Measurements from ENCODE around the gene GRAP2. TPM values are rescaled to one million over a fixed set of nuclear protein-coding genes. Genes with fewer than 3 reads are reported as not detected.
A peak's percentile ranks its signal among the peaks of the same experiment; 100 is the strongest.
"Not testable (repeated sequence)": the region's sequence is repeated elsewhere in the genome, so short reads cannot be mapped to it uniquely, and the experiment has no call there.

GRAP2 gene
- total RNA-seq, 6 donors from 2014 or later = 3.2 to 22.0 (median 7.2) TPM

DNA sequence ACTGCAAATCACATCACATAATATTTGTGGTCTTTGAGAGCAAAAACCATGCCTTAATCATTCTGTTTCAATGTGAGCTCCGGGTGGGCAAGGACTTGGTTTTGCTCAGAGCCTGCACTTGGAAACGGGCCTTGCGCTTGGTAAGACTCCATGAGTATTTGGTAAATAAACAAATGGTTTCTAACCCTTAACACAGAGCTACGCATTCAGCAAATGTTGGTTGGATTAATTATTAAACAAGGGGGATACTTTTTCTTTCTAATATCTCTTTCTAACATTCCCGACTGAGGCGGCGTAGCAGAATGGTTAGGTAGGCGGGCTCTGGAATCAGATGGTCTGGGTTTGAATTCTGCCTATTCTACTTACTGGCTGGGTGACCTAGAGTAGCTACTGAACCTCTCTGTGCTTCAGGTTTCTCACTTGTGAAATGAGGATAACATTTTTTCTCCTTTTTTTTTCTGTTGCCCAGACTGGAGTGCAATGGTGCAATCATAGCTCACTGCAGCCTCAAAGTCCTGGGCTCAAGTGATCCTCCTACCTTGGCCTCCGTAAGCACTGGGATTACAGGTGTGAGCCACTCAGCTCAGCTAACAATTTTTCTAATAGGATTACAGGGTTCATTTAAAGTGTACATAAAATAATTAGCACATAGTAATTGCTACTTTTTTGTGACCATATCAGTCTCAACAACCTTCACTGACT is 90.4 kb downstream of the GRAP2 start:
- peaks cover 0 to 28% (median 15%) of the 10 kb centered on the region in 4 donors for H3K27me3 ChIP-seq
- 76 to 87% methylated on average over 9 of the region's 9 CpGs for WGBS, 2 donors

DNA sequence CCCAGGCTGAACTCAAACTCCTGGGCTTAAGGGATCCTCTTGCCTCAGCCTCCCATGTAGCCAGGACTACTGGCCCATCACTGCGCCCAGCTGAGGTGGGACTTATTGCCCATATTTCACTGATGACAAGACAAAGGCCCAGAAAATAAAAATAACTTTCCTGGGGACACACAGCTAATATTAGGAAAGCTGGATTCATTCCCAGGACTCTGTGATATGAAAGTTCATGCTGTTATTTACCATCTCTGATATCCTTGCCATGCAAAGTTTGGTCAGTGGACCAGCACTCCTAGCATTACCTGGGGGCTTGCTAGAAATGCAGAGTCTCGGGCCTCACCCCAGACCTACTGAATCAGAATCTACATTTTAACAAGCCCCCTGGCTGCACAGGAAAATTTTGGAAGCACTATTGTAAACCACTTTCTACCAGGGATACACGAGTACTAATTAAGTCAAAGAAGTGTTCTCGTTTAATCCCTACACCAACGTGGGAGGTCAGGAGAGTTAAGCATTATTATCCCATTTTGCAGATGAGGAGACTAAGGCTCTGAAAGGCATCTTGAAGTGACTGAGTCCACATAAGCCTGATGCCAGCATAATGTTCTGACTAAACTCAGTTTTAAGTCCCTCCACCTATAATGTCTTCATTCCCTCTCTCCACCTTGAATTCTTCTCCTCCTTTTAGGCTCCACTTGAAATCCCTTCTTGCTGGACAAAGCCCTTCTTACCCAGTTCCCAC is 91.4 kb downstream of the GRAP2 start:
- 85 to 90% methylated on average over 5 of the region's 5 CpGs for WGBS, 2 donors
- ATAC-seq (ENCODE audit: low FRiP score in 2 of 2) = no peak
- H3K27me3 ChIP-seq = peaks cover 0 to 28% (median 15%) of the 10 kb centered on the region in 4 donors

More for the DNA sequence above, 90.4 kb downstream of the GRAP2 start:
- Histone ChIP-seq H3K27ac (no peak overlapping the region), H3K9me3 (no peaks in the 10 kb centered on the region), H3K36me3 (no peaks in the 10 kb centered on the region), H3K4me3 (no peak overlapping the region), H3K4me1 (peaks cover 6 to 14% (median 10%) of the 10 kb centered on the region in 4 donors)
- TF ChIP-seq POLR2AphosphoS5 (IDR thresholded peaks at IDR 0.05) (no peak), POLR2A (IDR thresholded peaks at IDR 0.05) (no peak)
- ATAC-seq (ENCODE audit: low FRiP score in 2 of 2) (no peak), DNase-seq (no peak)

DNA sequence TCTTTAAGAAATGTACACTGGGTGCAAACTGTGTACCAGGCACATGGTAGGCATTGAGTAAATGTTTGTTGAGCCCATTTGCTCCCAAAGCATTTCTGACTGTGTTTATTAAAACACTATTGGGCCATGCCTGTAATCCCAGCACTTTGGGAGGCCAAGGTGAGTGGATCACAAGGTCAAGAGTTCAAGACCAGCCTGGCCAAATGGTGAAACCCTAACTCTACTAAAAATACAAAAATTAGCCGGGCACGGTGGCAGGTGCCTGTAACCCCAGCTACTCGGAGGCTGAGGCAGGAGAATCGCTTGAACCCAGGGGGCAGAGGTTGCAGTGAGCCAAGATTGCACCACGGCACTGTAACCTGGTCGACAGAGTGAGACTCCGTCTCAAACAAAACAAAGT is 92.0 kb downstream of the GRAP2 start:
- H3K27me3 ChIP-seq = peaks cover 0 to 28% (median 15%) of the 10 kb centered on the region in 4 donors
- not testable (repeated sequence) for H3K27ac ChIP-seq; H3K36me3 ChIP-seq; ATAC-seq (ENCODE audit: low FRiP score in 2 of 2); DNase-seq; H3K4me3 ChIP-seq; H3K9me3 ChIP-seq
- WGBS, 2 donors = 89 to 91% methylated on average over 7 of the region's 7 CpGs
- H3K4me1 ChIP-seq = peaks cover 6 to 14% (median 10%) of the 10 kb centered on the region in 4 donors

More for the DNA sequence above, 91.4 kb downstream of the GRAP2 start:
- DNase-seq = no peak
- no peak for TF ChIP-seq POLR2A (IDR thresholded peaks at IDR 0.05)
- TF ChIP-seq EP300 (IDR thresholded peaks at IDR 0.05) = no peak
- TF ChIP-seq, protein P1, sequence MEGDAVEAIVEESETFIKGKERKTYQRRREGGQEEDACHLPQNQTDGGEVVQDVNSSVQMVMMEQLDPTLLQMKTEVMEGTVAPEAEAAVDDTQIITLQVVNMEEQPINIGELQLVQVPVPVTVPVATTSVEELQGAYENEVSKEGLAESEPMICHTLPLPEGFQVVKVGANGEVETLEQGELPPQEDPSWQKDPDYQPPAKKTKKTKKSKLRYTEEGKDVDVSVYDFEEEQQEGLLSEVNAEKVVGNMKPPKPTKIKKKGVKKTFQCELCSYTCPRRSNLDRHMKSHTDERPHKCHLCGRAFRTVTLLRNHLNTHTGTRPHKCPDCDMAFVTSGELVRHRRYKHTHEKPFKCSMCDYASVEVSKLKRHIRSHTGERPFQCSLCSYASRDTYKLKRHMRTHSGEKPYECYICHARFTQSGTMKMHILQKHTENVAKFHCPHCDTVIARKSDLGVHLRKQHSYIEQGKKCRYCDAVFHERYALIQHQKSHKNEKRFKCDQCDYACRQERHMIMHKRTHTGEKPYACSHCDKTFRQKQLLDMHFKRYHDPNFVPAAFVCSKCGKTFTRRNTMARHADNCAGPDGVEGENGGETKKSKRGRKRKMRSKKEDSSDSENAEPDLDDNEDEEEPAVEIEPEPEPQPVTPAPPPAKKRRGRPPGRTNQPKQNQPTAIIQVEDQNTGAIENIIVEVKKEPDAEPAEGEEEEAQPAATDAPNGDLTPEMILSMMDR (IDR thresholded peaks at IDR 0.05) = no peak
- no peak for TF ChIP-seq POLR2AphosphoS5 (IDR thresholded peaks at IDR 0.05)
- H3K4me3 ChIP-seq = no peak overlapping the region
- no peaks in the 10 kb centered on the region for H3K36me3 ChIP-seq
- no peak overlapping the region for H3K27ac ChIP-seq
- peaks cover 6 to 14% (median 10%) of the 10 kb centered on the region in 4 donors for H3K4me1 ChIP-seq
- no peaks in the 10 kb centered on the region for H3K9me3 ChIP-seq

DNA sequence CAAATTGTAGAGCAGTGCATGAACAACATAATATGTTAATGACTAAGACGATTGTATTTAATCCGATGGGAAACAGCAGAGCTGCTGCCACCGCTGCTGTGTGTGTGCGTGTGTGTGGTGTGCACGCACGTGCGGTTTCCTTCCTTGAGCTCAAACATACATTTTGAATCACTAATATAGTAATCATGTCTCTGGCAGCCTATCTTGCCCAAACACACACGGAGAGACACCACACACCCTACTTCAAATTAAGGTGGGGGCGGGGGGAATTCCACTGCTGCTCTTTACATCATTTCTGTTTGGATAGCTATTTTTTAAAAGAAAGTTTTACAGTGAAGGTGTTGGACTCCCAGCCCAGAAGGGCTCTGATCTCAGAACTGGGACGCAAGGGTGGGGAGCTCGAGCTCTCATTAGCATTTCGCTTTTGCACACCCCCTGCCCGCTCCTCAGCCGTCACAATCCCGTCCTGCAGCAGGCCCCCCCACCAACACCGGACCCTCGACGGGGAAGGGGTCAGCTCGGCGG is 93.2 kb downstream of the GRAP2 start:
- peaks cover 6 to 14% (median 12%) of the 10 kb centered on the region in 4 donors for H3K4me1 ChIP-seq
- DNase-seq (no peak), ATAC-seq (ENCODE audit: low FRiP score in 2 of 2) (no peak)
- no peaks in the 10 kb centered on the region for H3K36me3 ChIP-seq
- peaks cover 0 to 28% (median 15%) of the 10 kb centered on the region in 4 donors for H3K27me3 ChIP-seq
- TF ChIP-seq EP300 (IDR thresholded peaks at IDR 0.05) (no peak), POLR2A (IDR thresholded peaks at IDR 0.05) (no peak), POLR2AphosphoS5 (IDR thresholded peaks at IDR 0.05) (no peak)
- TF ChIP-seq, protein P1 (IDR thresholded peaks at IDR 0.05) = no peak
- 33 to 41% methylated on average over 15 to 18 of the region's 20 CpGs for WGBS, 2 donors
- H3K9me3 ChIP-seq = no peaks in the 10 kb centered on the region
- H3K27ac ChIP-seq = no peak overlapping the region
- H3K4me3 ChIP-seq = peak overlapping the region in 3 of 4 donors; percentile 27 to 38 (median 32)

DNA sequence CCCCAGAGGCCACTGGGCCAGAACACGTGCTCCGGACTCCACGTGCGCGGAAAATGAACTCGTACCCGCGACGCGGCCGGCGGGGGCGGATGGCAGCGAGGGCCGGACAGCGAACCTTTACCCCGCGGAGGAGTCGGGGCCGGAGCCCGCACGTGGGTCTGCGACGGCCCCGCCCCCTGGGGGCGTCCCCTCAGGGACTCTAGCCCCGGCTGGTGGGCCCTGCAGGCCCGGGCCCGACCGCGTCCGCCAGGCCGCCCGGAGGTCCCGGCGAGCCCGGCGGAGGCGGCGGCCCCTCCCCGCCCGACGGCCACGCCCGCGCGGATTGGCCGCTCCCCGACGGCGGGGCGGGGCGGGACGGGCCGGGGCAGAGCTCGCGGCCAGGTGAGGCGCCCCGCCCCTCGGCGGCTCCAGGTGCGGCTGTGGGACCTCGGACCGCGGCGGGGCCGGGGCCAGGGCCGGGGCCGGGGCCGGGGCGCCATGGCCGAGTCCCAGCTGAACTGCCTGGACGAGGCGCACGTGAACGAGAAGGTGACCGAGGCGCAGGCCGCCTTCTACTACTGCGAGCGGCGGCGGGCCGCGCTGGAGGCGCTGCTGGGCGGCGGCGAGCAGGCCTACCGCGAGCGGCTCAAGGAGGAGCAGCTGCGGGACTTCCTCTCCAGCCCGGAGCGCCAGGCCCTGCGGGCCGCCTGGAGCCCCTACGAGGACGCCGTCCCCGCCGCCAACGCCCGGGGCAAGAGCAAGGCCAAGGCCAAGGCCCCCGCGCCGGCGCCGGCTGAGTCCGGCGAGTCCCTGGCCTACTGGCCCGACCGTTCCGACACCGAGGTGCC is 93.9 kb downstream of the GRAP2 start, which contains the start of gene FAM83F:
TSS of gene FAM83F (plus strand) at position 389 of the 827 bp plus-strand sequence. CDS start at position 478, 89 bp downstream.
- no peaks in the 10 kb centered on the region for H3K36me3 ChIP-seq
- ATAC-seq (ENCODE audit: low FRiP score in 2 of 2) (peak in 1 of 2 donors; percentile 44), DNase-seq (peak; percentile 39 to 90)
- H3K27ac ChIP-seq = no peak within 1 kb of the TSS
- peaks cover 0 to 28% (median 15%) of the 10 kb centered on the region in 4 donors for H3K27me3 ChIP-seq
- no peaks in the 10 kb centered on the region for H3K9me3 ChIP-seq
- H3K4me1 ChIP-seq = peaks cover 6 to 14% (median 12%) of the 10 kb centered on the region in 4 donors
- 0 to 16% methylated on average over 1 to 11 of the region's 115 CpGs for WGBS, 2 donors
- H3K4me3 ChIP-seq = peak within 1 kb of the TSS in 3 of 4 donors; percentile 27 to 41 (median 38)
- TF ChIP-seq, protein P1 (IDR thresholded peaks at IDR 0.05) = no peak
- TF ChIP-seq POLR2A (IDR thresholded peaks at IDR 0.05) (no peak), EP300 (IDR thresholded peaks at IDR 0.05) (no peak), POLR2AphosphoS5 (IDR thresholded peaks at IDR 0.05) (no peak)
